NCI-H526 treated with DMSO at 0.1 percent for 48 hours (cell line): ENCODE measurements around the gene THOC1.

Experiments used
- DNase-seq: peaks from one replicate; lab custom pipeline; 2025; lab: John Stamatoyannopoulos, UW

Gene THOC1

DNA sequence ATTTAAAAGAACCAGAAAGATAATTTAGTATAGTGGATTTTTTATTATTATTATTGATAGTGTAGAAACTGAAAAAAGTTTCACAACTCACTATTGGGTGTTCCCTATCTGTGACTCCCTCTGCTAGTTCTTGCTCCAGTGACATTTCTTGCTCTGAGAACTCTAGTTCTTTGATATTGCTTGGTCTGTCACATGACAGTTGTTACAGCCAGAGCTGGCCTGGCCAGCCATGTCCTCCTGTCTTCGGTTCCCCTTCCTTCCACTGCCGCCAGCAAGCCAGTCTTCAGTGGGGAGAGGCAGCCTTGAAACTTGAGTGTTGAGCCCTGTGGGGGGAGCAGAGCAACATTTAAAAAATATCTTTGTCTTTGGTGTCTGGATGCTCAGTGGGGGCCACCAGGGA lies 7.6 kb upstream of the THOC1 start:
- no peak for DNase-seq

DNA sequence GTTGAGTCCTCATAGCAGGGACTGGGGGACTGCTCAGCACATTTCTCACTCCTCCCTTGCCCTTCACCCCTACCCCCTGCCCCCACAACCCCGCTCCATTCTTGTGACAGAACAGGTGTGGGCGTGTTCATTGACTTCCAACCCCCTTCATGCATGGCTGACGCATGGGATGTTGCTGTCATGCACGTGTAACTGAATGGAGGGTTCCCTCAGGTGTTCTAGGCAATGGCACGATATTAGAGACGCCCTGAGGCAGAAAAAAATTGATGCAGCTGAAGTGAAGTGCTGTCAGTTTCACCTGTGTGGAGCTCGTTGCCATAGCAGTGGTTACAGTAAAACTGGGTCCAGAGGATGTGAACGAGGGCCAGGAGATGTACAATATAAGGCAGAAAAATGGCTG lies 6.5 kb upstream of the THOC1 start:
- no peak for DNase-seq

DNA sequence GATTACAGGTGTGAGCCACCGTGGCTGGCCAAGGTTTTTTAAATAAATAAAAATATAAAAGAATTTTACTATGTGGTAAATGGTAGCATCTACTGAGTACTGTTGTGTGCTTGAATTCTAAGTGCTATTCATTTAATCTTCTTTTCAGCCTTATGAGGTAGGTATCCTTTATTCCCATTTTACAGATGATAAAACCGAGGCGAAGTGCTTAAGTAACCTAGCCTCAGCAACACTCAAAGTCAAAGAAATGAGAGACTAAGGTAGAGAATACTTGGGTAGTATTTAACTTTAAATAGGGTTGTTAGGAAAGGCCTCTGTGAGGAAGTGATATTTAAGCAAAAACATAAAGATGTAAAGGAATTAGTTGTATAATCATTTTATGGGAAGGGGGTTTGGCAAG lies 5.7 kb upstream of the THOC1 start:
- DNase-seq: no peak

DNA sequence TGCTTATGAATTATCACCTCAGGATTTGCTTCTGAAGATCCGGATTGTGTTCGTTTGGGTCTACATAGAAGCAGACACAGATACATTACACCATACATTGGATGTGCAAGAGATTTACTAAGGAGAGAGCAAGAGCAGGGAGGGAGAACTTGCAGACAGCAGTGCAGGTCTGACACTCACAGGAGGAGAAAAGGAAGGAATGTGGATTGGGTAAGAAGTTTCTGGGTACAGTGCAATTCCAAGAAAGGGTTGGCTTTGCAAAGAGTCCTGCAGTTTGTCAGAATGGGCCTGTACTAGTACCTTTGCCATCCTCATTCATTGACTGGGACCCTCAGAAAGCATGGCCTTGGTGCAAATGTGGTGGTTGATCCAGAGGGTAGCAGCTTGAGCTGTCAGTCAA lies 4.8 kb upstream of the THOC1 start:
- DNase-seq: no peak

DNA sequence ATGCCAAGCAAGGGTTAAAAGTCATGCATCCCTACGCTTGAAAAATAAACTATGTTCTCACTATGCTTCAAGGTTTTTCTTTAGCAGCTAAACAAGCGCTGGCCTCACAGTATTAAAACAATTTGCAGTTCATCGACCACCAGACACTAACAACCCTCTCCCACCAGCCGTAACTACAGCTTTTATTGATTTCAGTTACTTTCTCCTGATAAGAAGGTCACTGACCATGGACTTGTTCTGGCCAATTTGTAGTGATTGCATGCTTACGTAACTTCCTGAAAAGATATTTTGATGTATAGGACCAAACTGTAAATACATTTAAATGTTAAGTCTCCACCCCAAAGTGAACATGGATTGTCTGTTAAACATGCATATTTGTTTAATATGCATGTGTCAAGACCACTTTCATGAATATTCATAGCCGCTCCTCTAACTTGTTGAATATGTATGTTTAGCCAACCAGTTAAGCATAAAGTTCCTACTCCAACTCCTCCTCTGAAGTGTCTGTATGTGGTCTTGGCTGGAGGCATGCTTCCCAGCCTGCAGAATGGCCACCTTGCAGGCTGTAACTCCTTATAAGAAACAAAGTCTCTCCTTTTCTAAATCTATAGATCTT lies 1.7 kb upstream of the THOC1 start:
- DNase-seq: no peak

DNA sequence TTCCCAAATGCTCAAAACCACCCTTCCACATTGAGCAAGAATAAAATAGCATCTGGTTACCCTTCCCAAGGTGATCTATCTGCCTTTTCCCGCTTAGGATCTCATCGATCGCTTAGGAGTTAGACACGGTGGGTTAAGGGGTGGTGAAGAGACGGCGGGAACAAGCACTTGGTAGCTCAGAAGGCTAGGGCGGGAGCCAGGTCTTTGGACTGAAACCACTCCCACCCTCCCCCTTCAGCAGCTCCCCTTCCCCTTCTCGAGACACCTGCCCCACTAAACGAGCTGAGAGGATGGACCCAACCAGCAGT lies 513 bp downstream of the THOC1 start:
- DNase-seq: no peak

DNA sequence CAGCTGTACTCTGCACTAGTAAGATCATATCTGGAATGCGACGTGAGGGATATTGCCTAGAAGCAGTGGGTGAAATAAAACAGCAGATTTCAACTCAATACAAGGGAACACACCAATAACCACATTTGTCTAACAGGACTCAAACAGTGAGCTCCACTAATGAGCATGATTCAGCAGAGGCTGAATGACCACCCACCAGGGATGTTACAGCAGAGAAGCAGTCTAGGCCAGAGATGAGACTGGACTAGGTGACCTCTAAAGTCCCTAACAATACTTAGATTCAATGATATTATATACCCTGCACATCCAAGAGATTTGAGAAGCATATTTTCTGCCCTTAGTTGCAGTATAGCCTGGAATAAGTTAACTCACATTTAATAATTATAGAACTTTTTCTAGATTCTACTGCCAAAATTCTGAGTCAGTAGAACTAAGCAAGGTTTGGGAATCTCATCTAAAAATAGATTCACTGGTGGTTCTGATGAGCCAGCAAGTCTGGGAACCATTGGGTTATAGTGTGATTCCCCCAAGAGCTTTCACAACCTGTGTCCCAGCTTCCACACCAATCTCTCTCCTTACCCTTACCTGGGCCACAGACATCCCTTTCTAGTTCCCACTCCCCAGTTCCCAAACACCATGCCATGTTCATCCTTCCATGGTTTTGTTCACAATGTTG lies 6.3 kb downstream of the THOC1 start:
- no peak for DNase-seq

DNA sequence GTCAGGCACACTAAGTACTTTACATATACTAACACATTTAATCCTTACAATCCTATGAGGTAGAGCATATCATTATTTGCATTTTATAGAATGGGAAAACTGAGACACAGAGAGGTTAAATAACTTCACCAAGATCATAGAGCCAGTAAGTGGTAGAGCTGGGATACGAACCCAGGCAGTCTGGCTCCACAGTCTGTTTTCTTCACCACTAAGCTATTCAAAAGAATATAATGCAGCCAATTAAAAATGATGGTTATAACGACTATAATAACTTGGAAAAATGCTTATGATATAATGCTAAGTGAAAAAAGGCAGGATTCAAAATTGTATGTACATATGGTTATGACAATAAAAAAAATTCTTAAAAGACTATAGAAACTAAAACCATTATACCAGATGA lies 7.3 kb downstream of the THOC1 start:
- DNase-seq: no peak

DNA sequence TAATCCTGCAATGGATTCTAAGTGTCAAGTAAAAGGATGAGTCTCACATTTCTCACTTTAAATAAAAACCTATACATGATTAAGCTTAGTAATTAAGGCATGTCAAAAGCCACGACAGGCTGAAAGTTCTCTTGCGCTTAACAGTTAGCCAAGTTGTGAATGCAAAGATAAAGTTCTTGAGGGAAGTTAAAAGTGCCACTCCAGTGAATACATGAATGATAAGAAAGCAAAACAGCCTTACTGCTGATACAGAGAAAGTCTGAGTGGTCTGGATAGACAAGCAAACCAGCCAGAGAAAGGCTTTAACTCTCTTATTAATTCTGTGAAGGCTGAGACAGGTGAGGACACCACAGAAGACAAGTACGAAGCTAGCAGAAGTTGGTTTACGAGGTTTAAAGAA lies 12.7 kb downstream of the THOC1 start:
- DNase-seq: no peak

DNA sequence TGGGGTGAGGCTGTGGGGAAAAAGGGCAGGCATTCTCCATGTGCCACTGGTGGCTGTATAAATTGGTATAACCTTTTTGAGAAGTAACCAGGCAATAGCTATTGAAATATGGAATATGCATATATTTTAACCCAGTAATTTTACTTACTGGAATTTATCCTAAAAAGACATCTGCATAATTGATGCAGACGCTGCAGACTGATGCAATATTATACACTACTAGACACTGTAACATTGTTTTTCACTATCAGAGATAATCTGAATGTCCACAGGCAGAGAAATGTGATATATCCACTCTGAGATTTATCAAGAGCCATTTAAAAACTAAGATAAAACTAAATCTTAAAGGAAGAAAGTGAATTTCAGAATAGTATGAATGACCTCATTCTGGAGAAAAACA lies 14.7 kb downstream of the THOC1 start:
- no peak for DNase-seq

DNA sequence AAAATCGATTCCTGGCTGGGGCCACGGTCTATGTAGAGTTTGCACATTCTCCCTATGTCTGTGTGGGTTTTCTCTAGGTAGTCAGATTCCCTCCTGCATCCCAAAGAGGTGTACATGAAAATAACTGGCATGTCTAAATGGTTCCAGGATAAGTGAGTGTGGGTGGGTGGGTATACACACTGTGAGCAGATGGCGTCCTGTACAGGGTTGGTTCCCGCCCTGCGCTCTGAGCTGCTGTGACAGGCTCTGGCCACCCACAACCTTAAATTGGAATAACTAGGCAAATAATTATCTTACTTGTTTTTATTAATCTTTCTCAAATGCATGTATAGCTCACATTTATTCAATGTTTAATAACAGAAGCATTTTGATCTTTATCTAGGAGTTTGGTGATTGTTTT lies 16.3 kb downstream of the THOC1 start:
- DNase-seq: no peak

DNA sequence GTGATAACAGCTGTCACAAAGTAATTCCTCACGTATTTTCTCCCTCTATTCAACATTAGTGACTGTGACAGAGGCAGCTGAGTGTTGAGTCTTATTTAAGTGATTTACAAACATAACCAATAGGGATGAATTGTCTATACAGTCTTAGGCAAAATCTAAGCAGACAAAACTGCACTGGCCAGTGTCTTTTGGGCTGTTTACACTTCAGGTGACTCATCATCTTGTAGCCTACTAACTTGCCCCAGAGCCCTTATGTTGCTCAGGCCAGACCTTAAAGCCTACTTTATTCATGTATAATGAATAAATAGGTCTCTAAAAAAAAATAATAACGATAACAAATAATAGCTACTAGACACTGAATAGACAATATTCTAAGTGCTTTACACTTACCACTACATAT lies 17.2 kb downstream of the THOC1 start:
- DNase-seq: no peak

DNA sequence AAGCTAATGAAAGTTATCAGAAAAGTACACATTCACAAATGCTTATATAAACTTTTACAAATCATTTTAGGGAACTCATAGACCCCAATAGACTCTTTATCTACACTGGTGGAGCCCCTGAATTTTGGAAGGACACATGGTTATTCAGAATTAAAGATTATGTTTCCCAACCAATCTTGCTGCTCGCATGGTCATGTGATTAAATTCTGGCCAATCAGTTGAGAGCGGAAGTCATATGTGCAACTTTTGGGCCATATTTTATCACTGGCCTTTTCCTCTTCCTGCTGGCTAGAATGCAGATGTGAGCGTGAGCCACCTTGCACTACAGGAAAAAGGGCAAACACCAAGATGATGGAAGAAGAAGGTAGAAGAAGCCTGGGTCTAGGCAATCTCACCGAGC lies 19.8 kb downstream of the THOC1 start:
- no peak for DNase-seq

DNA sequence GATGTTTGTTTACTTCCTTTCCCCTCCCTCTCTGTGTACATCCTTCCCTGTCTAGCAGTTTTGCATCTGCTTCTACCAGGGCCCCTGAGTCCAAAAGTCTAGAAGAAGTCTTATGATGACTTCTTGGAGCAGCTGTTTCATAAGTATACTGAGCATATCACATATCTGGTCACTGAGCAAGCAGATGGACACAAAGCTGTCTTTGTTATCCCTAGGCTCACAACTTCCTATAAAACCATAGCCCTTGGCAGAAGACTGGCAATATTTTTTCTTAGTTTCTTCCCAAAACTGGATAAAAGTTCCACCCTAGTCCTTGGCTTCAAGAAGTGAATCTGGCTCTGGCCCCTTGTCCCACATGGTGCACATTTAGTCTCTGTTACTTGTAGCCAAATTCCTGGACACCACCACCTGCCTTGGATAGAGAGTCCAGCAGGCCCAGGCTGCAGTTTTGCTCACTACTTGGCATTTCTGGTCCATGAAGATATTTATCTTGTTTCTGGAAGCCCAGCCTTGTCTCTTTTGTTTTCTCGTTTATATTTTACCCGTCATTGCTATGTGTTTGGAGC lies 22.5 kb downstream of the THOC1 start:
- no peak for DNase-seq

DNA sequence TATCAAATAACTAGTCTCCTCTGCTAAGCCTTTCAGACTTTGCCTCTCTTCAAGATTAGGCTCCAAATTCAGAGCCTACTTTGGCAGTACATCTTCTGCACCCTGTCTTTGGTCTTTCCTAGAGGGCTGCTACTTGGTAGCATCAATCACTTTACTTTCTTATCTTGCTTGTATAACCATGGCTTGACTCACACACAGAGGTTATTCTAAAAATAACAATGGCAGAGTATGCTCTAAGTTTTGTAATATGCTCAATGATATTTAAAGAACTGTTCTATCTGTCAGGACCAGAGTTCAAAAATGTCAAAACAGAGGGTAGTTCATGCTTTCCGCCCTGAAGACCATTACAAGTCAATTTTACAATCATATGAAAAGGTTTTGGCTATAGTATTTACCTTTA lies 27.7 kb downstream of the THOC1 start:
- no peak for DNase-seq

DNA sequence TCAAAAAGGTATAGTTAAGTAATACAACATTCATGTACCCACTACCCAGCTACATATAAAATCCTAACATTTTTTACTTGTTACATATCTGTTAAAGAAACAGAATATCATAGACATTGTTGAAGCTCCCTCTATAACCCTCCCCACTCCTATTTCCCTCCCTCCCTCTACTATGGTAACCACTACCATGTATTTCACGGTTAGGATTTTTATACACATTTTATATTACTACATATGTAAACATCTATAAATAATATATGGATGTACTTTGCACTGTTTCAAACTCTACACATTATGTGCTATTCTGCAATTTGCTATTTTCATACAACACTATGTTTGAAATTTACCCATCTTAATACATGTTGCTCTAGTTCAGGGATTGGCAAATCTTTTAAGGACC lies 36.3 kb downstream of the THOC1 start:
- no peak for DNase-seq

DNA sequence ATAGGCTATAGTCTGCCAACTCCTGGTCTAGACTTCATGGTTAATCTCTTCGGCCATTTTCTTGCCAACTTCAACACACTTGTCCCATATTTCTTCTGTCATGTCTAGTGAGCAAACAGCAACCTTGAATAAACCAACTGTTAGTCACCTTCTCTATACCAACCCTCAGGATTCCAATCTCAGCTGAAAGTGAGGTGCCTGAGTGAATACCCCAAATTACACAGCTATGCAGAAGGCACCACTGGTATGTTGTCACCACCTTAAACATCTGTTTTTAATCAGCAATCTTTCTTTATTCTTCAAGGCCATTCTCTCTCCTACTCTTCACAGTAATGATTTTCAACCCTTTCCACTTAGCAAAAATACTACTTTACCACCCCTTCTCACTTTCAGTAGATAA lies 39.3 kb downstream of the THOC1 start:
- DNase-seq: no peak

DNA sequence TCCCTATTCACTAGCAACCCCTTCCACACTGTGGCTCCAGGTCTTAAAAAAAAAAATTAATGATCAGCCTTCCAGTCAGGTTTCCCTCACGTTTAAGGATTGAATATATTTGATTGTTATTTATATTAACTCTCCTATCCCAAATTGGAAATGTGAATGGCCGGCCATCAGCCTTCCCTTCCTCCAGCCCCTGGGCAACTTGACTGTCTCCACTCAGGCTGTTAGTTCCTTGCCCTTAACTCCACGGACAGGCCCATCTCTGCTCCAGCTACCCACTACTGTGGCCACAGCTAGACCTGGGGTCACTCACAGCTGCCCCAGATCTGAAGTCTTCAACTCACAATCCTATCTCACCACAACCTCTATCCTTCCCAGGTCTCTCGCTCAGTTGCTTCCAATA lies 39.9 kb downstream of the THOC1 start:
- DNase-seq: no peak

DNA sequence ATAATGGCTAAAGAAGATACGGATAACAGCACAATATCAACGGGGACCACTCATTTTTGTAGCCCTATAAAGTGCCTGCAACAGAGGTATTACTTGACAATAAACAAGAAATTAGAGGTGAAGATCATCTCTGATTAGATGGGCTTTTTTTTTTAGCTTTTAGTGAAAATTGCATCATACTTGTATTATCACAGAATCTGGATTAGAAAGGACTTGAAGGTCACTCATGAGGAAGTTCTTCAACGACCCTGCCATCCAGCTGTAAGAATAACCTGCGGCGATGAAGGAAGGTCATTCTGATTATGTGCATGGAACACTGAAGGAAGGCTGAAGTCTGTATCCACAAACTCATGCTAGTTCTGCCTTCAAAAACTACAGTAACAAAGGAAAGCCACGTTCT lies 40.5 kb downstream of the THOC1 start:
- DNase-seq: no peak

DNA sequence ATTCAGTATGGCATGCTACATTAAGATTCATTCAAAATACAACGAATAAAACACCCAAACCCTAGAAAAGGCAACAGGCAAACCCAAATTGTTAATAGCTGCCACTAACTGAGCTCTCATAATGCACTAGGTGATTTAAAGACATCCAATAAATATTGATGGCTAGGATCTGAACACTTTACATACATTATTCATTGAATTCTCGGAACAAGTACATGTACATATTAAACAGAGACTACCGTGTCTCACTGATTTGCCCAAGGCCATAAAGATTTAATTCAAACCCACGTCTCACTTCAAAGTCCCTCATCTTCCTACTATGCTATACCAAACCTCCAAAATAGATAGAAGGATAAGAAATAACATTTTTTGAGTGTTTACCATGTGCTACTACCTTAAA lies 42.1 kb downstream of the THOC1 start:
- DNase-seq: no peak

DNA sequence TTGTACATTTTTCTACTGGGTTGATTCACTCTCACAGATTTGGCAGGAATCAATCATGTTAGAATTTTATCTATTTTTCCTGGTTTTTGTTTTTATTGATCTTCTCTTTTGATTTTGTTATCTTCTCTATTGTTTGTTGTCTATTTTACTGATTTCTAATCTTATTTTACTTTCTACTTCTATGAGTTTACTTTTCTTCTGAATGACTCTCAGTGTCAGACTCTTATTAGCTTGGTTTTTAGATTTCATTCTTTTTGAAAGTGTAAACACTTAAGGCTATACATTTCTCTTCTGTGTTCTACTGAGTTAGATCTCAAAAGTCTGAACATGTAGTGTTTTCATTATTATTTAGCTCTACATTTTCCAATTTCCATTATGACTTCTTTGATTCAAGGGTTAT lies 47.1 kb downstream of the THOC1 start:
- no peak for DNase-seq

DNA sequence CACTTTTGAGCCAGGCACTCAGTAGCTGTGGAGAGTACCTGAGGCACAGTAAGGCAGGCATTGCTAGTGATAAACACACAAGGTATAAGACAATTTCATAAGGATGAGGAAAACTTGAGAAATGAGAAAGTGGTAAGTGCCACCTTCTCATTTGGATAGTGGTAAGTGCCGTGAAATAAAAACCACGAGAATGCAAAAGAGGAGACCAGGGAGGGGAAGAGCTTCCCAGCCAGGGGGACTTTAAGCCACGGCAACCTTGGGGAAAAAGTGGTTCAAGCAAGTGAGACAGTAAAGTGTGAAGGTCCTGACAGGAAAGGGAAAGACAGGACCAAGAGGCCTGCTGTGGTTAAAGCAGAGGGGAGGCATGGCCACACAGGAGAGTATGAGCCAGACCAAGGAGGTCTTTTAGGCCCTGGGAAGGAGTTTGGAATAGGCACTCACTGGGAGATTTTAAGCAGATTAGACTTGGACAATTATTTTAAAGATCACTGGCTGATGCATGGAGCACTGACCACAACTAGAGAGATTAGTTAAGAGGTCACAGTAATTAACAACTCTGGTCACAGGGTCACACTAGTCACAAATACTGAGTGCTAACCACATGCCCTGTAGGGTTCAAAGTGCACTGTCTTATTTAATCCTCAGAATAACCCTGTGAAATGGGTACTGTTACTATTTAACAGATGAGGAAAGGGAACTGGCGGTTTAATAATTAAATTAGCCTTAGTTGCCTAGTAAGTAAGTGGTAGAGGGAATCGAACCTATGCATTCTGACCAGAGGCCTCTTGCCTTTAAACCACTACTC lies 50.1 kb downstream of the THOC1 start:
- no peak for DNase-seq

DNA sequence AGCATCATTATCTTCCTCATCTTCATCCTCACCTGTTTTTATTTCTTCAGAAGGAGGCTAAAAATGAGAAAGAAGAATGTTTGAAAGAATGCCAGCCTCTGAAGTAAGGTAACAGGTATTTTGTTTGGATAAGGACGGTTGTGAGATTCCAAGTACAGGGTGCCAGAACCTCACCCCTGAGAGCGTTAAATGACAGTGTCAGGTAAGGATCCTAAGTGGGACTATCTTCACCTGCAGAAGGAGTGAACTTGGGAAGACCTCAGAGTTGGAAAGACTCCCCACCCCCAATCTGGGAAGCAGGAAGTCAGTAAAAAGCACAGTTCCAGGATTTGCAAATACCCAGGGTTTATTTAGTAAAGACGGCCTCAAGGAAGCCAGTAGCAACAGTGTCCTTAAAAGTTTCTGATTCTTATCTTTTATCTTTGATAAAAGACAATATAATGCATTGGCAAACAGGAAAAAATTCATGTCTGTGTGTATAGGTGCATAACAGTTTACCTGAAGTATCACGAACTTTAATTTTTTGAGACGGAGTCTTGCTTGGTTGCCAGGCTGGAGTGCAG lies 52.3 kb downstream of the THOC1 start:
- no peak for DNase-seq
